HCT116 (cell line): ENCODE data around the gene ZC2HC1C. TPM values are rescaled to one million over a fixed set of nuclear protein-coding genes. Genes with fewer than 3 reads are reported as not detected.

Source experiments
- ATAC-seq: fragments of 200-7000 bp; cut with Tn5 transposase; 2 replicates; pipeline ENCODE4 v1.9.1; 2020; ENCODE audit warnings: mild to moderate bottlenecking, moderate library complexity
- BruUV-seq: library from RNA; stranded (reverse); fragments of 400-500 nt; replicated peaks from 2 replicates; lab custom pipeline; 2021; lab: Mats Ljungman, UMichigan
- CTCF ChIA-PET: fragments of 300-600 bp; sonication (Branson Sonifier 250); formaldehyde crosslinking; loops from one replicate; lab custom pipeline; 2021; ENCODE audit warnings: antibody characterized with exemption; lab: Charles Lee
- POLR2A ChIA-PET: fragments of 300-600, 350-600 bp; sonication (Branson Sonifier 250); formaldehyde crosslinking; loops from one replicate; lab custom pipeline; 2021; ENCODE audit warnings: antibody characterized with exemption; lab: Charles Lee
- RAD21 ChIA-PET, 2 experiments: fragments of 300-600 bp; sonication (Branson Sonifier 250); formaldehyde crosslinking; loops; one replicate each; lab custom pipeline; 2023; ENCODE audit warnings: low total read pairs in 2 of 2; ENCODE audit not compliant: uncharacterized antibody in 2 of 2, unreplicated experiment in 2 of 2, low non-redundant PET in 1 of 2; lab: Charles Lee
- DNase-seq: peaks from one replicate; pipeline ENCODE4 v3.0.0-alpha.2; 2010; ENCODE audit warnings: low read depth, low spot score
- H2AFZ ChIP-seq: fragments of 200-600 bp; shearing (Covaris generic), sonication (generic); 2 replicates; pipeline ENCODE4 v1.6.1; 2017; ENCODE audit warnings: low read depth, mixed run types, mixed read lengths, antibody characterized with exemption, low read length; ENCODE audit not compliant: poor library complexity, severe bottlenecking
- H3K27ac ChIP-seq: 2 replicates; pipeline ENCODE4 v1.5.1; 2012; ENCODE audit warnings: low read depth, low read length
- H3K27me3 ChIP-seq: fragments of 200-600 bp; sonication (generic); 2 replicates; pipeline ENCODE4 v1.6.1; 2016; ENCODE audit warnings: mixed run types, low read length, mixed read lengths; ENCODE audit not compliant: insufficient read depth
- H3K36me3 ChIP-seq, 2 experiments: fragments of 200-500 bp in 1 of 2; fragments of 200-600 bp in 1 of 2; sonication (Bioruptor generic) in 1 of 2; sonication (generic) in 1 of 2; 2 replicates each; pipeline versions ENCODE4 v1.5.1 to v1.6.1; 2014 to 2016; ENCODE audit warnings: low read length in 2 of 2, inconsistent platforms in 1 of 2, mixed read lengths in 1 of 2, mixed run types in 1 of 2; ENCODE audit not compliant: insufficient read depth in 2 of 2, control insufficient read depth in 1 of 2
- H3K4me1 ChIP-seq, 2 experiments: fragments of 200-600 bp in 1 of 2; sonication (generic) in 1 of 2; 2 replicates each; pipeline versions ENCODE4 v1.5.1 to v1.6.1; 2012 to 2017; ENCODE audit warnings: low read length in 2 of 2, inconsistent platforms in 1 of 2, mild to moderate bottlenecking in 1 of 2, mixed read lengths in 1 of 2, mixed run types in 1 of 2, moderate library complexity in 1 of 2; ENCODE audit not compliant: insufficient read depth in 2 of 2, control insufficient read depth in 1 of 2
- H3K4me2 ChIP-seq: fragments of 200-600 bp; sonication (generic); 2 replicates; pipeline ENCODE4 v1.6.1; 2017; ENCODE audit warnings: mixed run types, low read length, mixed read lengths
- H3K4me3 ChIP-seq, 2 experiments: fragments of 200-600 bp in 1 of 2; sonication (generic) in 1 of 2; replicated peaks in 1 of 2; 2 replicates each; pipeline ENCODE4 v1.5.1; 2011 to 2016; ENCODE audit warnings: low read length in 2 of 2, control low read depth in 1 of 2, low read depth in 1 of 2, mild to moderate bottlenecking in 1 of 2, mixed read lengths in 1 of 2, mixed run types in 1 of 2
- H3K79me2 ChIP-seq: fragments of 200-600 bp; sonication (generic); 2 replicates; pipeline ENCODE4 v1.6.1; 2017; ENCODE audit warnings: mild to moderate bottlenecking, mixed run types, low read length, moderate library complexity, mixed read lengths; ENCODE audit not compliant: insufficient read depth
- H3K9ac ChIP-seq: fragments of 200-600 bp; sonication (generic); 2 replicates; pipeline ENCODE4 v1.6.1; 2016; ENCODE audit warnings: low read length, mixed read lengths
- H3K9me2 ChIP-seq: fragments of 200-600 bp; sonication (generic), shearing (Covaris generic); 2 replicates; pipeline ENCODE4 v1.6.1; 2017; ENCODE audit warnings: mixed run types, mild to moderate bottlenecking, moderate library complexity; ENCODE audit not compliant: insufficient read depth
- H3K9me3 ChIP-seq, 2 experiments: fragments of 200-500 bp in 1 of 2; fragments of 200-600 bp in 1 of 2; sonication (Bioruptor generic) in 1 of 2; sonication (generic) in 1 of 2; 2 replicates each; pipeline ENCODE4 v1.6.1; 2014 to 2017; ENCODE audit warnings: low read length in 2 of 2, mixed read lengths in 2 of 2, inconsistent platforms in 1 of 2, low read depth in 1 of 2, mild to moderate bottlenecking in 1 of 2, mixed run types in 1 of 2, moderate library complexity in 1 of 2; ENCODE audit not compliant: control insufficient read depth in 1 of 2, insufficient read depth in 1 of 2
- H4K20me1 ChIP-seq: fragments of 200-600 bp; sonication (generic), shearing (Covaris generic); 2 replicates; pipeline ENCODE4 v1.6.1; 2017; ENCODE audit warnings: mixed run types, mild to moderate bottlenecking, moderate library complexity; ENCODE audit not compliant: insufficient read depth
- ATF3 ChIP-seq: IDR thresholded peaks from 2 replicates; pipeline ENCODE4 v1.6.1; 2012
- CEBPB ChIP-seq: IDR thresholded peaks from 2 replicates; pipeline ENCODE4 v1.6.1; 2012; ENCODE audit warnings: low read depth
- EGR1 ChIP-seq: IDR thresholded peaks from 2 replicates; pipeline ENCODE4 v1.6.1; 2012; ENCODE audit warnings: low read depth
- EZH2 ChIP-seq: fragments of 200-600 bp; sonication (generic); IDR thresholded peaks from 2 replicates; pipeline ENCODE4 v1.6.1; 2017; ENCODE audit warnings: antibody characterized with exemption, mixed run types
- EZH2phosphoT487 ChIP-seq: fragments of 200-600 bp; IDR thresholded peaks from 2 replicates; pipeline ENCODE4 v1.6.1; 2018; ENCODE audit warnings: antibody characterized with exemption, borderline replicate concordance
- POLR2AphosphoS5 ChIP-seq: IDR thresholded peaks from 2 replicates; pipeline ENCODE4 v1.6.1; 2011; ENCODE audit warnings: mild to moderate bottlenecking, low read depth, low read length, moderate library complexity
- SRF ChIP-seq: IDR thresholded peaks from 2 replicates; pipeline ENCODE4 v1.6.1; 2012; ENCODE audit warnings: low read depth
- TCF7L2 ChIP-seq: IDR thresholded peaks from 2 replicates; pipeline ENCODE4 v1.7.0; 2011; ENCODE audit warnings: borderline replicate concordance, inconsistent platforms; ENCODE audit not compliant: insufficient read depth, insufficient read length; ENCODE audit errors: extremely low read depth
- ZFX ChIP-seq: fragments of 450-650 bp; IDR thresholded peaks from 2 replicates; pipeline ENCODE4 v1.6.1; 2017
- ZNF274 ChIP-seq: fragments of 200-500 bp; sonication (Bioruptor generic); IDR thresholded peaks from 2 replicates; pipeline ENCODE4 v1.6.1; 2014; ENCODE audit warnings: mild to moderate bottlenecking, low read depth, low read length, inconsistent platforms
- intact Hi-C: fragments of 100-400 bp; cut with micrococcal nuclease; formaldehyde crosslinking; loops from 2 replicates; pipeline ENCODE4 v1.10.0; 2022
- total RNA-seq: library from RNA; stranded (reverse); gene quantifications from one replicate; pipeline ENCODE4 v1.2.1, GENCODE V29; 2021; ENCODE audit not compliant: unreplicated experiment
- TF ChIP-seq, protein P1 (sequence below): IDR thresholded peaks from 2 replicates; pipeline ENCODE4 v1.6.1; 2012; ENCODE audit warnings: low read depth

Gene ZC2HC1C
- total RNA-seq, 1 experiment from 2014 or later = 0.98 TPM

DNA sequence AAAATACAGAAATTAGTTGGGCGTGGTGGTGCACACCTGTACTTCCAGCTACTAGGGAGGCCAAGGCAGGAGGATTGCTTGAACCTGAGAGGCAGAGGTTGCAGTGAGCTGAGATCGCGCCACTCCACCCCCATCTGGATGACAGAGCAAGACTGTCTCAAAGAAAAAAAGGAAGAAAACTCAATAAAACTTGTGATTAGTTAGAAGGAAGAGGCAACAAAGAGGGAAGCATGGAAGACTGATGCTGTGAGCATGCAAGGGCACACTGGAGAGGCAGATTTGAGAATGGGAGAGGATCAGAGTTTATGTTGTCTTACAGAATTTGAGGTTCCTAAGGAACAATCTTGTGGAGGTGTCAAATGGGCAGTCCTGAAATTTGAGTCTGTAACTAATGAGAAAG is 2.8 kb upstream of the ZC2HC1C start:
- ATAC-seq (no peak), DNase-seq (no peak)
- no peak overlapping the region for H3K4me2 ChIP-seq

More for the DNA sequence above, 2.8 kb upstream of the ZC2HC1C start:
- Histone ChIP-seq H3K79me2 (peaks cover 16% of the 10 kb centered on the region), H3K36me3 (0 out of 4 replicates have a peak, but pooled peaks cover 0 to under 1% of the 10 kb centered on the region in 2 experiments), H3K4me1 (peaks cover 16 to 37% of the 10 kb centered on the region in 2 experiments), H3K9me2 (no peaks in the 10 kb centered on the region), H3K9me3 (no peaks in the 10 kb centered on the region), H2AFZ (no peak overlapping the region), H4K20me1 (no peaks in the 10 kb centered on the region), H3K27ac (no peak overlapping the region), H3K27me3 (no peaks in the 10 kb centered on the region), H3K9ac (no peak overlapping the region), H3K4me3 (no peak overlapping the region)
- CTCF ChIA-PET = no interaction called here
- no TSS peak for BruUV-seq
- TF ChIP-seq ATF3 (no peak), TCF7L2 (no peak), EZH2phosphoT487 (no peak), EGR1 (no peak), ZNF274 (no peak), SRF (no peak), EZH2 (no peak), ZFX (no peak), CEBPB (no peak), POLR2AphosphoS5 (no peak)
- TF ChIP-seq, protein P1, sequence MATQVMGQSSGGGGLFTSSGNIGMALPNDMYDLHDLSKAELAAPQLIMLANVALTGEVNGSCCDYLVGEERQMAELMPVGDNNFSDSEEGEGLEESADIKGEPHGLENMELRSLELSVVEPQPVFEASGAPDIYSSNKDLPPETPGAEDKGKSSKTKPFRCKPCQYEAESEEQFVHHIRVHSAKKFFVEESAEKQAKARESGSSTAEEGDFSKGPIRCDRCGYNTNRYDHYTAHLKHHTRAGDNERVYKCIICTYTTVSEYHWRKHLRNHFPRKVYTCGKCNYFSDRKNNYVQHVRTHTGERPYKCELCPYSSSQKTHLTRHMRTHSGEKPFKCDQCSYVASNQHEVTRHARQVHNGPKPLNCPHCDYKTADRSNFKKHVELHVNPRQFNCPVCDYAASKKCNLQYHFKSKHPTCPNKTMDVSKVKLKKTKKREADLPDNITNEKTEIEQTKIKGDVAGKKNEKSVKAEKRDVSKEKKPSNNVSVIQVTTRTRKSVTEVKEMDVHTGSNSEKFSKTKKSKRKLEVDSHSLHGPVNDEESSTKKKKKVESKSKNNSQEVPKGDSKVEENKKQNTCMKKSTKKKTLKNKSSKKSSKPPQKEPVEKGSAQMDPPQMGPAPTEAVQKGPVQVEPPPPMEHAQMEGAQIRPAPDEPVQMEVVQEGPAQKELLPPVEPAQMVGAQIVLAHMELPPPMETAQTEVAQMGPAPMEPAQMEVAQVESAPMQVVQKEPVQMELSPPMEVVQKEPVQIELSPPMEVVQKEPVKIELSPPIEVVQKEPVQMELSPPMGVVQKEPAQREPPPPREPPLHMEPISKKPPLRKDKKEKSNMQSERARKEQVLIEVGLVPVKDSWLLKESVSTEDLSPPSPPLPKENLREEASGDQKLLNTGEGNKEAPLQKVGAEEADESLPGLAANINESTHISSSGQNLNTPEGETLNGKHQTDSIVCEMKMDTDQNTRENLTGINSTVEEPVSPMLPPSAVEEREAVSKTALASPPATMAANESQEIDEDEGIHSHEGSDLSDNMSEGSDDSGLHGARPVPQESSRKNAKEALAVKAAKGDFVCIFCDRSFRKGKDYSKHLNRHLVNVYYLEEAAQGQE = no peak
- intact Hi-C loops = no loop called here
- POLR2A ChIA-PET = no interaction called here
- RAD21 ChIA-PET = no interaction called here
